Left ventricle myocardium inferior (tissue), 1 donor: Measurements from ENCODE around the gene PXN. TPM values are rescaled to one million over a fixed set of nuclear protein-coding genes. Genes with fewer than 3 reads are reported as not detected.
"Not testable (repeated sequence)": the region's sequence is repeated elsewhere in the genome, so short reads cannot be mapped to it uniquely, and the experiment has no call there.

Experiments
- DNase-seq: peaks from one replicate; pipeline ENCODE4 v3.0.0-alpha.2; 2020
- H3K27ac ChIP-seq: fragments of 200-600 bp; replicated peaks from 2 replicates; pipeline ENCODE4 v1.8.0; 2021
- H3K27me3 ChIP-seq: fragments of 200-600 bp; 2 replicates; pipeline ENCODE4 v1.8.0; 2021; ENCODE audit warnings: low read depth
- H3K36me3 ChIP-seq: fragments of 200-600 bp; 2 replicates; pipeline ENCODE4 v1.8.0; 2021
- H3K4me1 ChIP-seq: fragments of 200-600 bp; 2 replicates; pipeline ENCODE4 v1.8.0; 2021
- H3K4me3 ChIP-seq: fragments of 200-600 bp; 2 replicates; pipeline ENCODE4 v1.8.0; 2021; ENCODE audit warnings: mild to moderate bottlenecking, moderate library complexity
- H3K9me3 ChIP-seq: fragments of 200-600 bp; replicated peaks from 2 replicates; pipeline ENCODE4 v1.8.0; 2021
- intact Hi-C: fragments of 100-400 bp; cut with micrococcal nuclease; formaldehyde crosslinking; loops from one replicate; pipeline ENCODE4 v1.11.0; 2022
- total RNA-seq: library from RNA; stranded (reverse); fragmentation: NEBNext Ultra II Directional; extraction: Animal tissue kit (Norgen Biotek cat#: 25700); gene quantifications from one replicate; pipeline ENCODE4 v1.2.1, GENCODE V29; 2021
- TF ChIP-seq, protein P1 (sequence below): fragments of 200-600 bp; IDR thresholded peaks from 2 replicates; pipeline ENCODE4 v1.8.0; 2021; ENCODE audit warnings: antibody characterized with exemption, mild to moderate bottlenecking, borderline replicate concordance
- donor health status: DM: no; HTN: yes; CAD: no; lungs with severe emphysema.

PXN gene
- total RNA-seq, 1 donor from 2014 or later, result 59.8 TPM

DNA sequence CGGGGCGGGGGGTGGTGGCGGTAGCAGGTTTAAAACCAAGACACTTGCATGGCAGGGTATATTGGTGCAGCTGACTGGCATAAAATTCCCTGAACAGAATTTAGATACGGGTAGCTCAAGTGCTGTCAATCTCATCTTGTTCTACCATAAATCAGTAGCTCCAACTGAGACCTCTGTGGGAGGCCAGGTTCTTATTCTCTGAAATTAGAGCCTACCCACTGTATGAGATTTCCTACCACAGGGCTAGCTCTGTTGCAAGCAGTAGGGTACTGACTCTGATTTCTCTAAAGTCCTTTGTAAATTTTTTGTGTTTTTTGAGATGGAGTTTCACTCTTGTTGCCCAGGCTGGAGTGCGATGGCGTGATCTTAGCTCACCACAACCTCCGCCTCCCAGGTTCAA lies 61.4 kb downstream of the PXN start:
- Histone ChIP-seq H3K9me3 (no peaks in the 10 kb centered on the region), H3K27me3 (no peaks in the 10 kb centered on the region), H3K36me3 (peaks cover 16% of the 10 kb centered on the region), H3K4me1 (peaks cover 27% of the 10 kb centered on the region), H3K27ac (no peak overlapping the region), H3K4me3 (no peak overlapping the region)
- intact Hi-C loops, result no loop called here
- TF ChIP-seq, protein P1, sequence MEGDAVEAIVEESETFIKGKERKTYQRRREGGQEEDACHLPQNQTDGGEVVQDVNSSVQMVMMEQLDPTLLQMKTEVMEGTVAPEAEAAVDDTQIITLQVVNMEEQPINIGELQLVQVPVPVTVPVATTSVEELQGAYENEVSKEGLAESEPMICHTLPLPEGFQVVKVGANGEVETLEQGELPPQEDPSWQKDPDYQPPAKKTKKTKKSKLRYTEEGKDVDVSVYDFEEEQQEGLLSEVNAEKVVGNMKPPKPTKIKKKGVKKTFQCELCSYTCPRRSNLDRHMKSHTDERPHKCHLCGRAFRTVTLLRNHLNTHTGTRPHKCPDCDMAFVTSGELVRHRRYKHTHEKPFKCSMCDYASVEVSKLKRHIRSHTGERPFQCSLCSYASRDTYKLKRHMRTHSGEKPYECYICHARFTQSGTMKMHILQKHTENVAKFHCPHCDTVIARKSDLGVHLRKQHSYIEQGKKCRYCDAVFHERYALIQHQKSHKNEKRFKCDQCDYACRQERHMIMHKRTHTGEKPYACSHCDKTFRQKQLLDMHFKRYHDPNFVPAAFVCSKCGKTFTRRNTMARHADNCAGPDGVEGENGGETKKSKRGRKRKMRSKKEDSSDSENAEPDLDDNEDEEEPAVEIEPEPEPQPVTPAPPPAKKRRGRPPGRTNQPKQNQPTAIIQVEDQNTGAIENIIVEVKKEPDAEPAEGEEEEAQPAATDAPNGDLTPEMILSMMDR, result no peak
- DNase-seq, result no peak

DNA sequence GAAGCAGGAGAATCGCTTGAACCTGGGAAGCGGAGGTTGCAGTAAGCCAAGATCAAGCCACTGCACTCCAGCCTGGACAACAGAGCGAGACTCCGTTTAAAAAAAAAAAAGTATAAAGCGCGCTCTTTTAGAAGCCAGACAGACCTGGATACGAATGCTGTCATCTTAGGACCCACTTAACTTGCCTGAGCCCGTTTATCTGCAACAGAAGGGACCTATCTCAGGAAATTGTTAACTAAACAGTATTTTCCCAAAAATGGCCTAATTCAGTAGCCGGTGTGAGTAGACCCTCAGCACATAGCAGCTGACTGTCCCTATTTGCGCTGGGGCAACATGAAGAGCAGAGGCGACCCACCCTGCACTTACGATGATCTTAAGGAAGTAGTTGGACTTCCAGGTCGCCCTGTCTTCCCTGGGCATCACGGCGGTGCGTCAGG lies 65.1 kb downstream of the PXN start:
- H3K4me1 ChIP-seq, result peaks cover 51% of the 10 kb centered on the region

DNA sequence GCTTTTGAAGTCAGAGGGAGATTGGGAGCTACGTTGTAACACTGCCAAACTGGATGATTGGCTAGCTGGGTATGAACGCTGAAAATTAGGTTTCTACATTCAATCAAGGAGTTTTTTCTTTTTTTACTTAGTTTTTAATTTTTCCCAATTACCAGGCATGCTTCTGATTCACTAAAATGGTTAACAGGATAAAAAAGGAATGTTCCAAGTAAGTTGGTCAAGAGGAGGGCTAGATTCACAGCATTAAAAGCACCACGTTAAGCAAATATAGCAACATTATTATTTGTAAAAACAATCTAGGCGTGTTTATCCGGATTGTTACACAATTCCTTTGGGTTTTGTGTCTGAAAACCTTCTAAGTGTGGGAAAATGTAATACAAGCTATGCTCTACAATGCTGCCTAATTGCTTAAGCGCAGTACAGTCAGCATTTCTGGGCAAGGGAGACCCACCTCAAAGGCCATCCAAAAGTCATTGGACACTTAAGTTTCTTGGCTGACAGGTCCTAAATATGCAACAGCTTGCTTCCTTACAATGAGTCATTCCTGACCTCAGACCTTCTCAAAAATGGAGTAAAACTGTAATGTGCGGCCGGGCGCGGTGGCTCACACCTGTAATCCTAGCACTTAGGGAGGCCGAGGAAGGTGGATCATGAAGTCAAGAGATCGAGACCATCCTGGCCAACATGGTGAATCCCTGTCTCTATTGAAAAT lies 65.8 kb downstream of the PXN start:
- intact Hi-C loops, result no loop called here
- DNase-seq, result no peak
- Histone ChIP-seq H3K9me3 (no peaks in the 10 kb centered on the region), H3K27ac (peak overlapping the region; percentile 94), H3K36me3 (peaks cover 42% of the 10 kb centered on the region), H3K4me1 (peaks cover 57% of the 10 kb centered on the region), H3K27me3 (no peaks in the 10 kb centered on the region), H3K4me3 (peak overlapping the region; percentile 95)
- TF ChIP-seq, protein P1, result no peak

More for the DNA sequence above, 65.1 kb downstream of the PXN start:
- Histone ChIP-seq H3K27me3 (no peaks in the 10 kb centered on the region), H3K4me3 (peak overlapping the region; percentile 95), H3K9me3 (no peaks in the 10 kb centered on the region), H3K36me3 (peaks cover 42% of the 10 kb centered on the region), H3K27ac (peak overlapping the region; percentile 94)
- intact Hi-C loops, result no loop called here
- TF ChIP-seq, protein P1, result no peak
- no peak for DNase-seq

DNA sequence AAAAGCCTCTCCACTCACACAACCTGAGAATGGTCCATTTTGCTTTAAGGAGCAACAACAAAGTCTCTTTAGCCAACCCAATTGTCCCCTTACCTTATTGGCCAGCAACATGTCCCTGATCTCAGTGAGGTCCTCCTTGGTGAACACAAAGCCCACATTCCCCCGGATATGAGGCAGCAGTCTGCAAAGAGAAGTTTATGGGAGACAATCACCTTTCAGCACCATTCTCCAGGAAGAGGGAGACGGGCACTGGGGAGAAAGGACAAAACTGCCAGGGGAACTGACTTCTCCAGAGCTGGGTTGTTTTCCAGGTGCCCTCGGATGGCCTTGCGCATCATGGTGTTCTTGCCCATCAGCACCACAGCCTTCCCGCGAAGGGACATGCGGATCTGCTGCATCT lies 66.5 kb downstream of the PXN start:
- H3K27me3 ChIP-seq, result no peaks in the 10 kb centered on the region
- peak overlapping the region; percentile 95 for H3K4me3 ChIP-seq
- DNase-seq, result no peak
- H3K27ac ChIP-seq, result peak overlapping the region; percentile 94
- H3K9me3 ChIP-seq, result no peaks in the 10 kb centered on the region
- intact Hi-C loops, result no loop called here
- peaks cover 64% of the 10 kb centered on the region for H3K4me1 ChIP-seq
- peaks cover 42% of the 10 kb centered on the region for H3K36me3 ChIP-seq
- TF ChIP-seq, protein P1, result no peak

DNA sequence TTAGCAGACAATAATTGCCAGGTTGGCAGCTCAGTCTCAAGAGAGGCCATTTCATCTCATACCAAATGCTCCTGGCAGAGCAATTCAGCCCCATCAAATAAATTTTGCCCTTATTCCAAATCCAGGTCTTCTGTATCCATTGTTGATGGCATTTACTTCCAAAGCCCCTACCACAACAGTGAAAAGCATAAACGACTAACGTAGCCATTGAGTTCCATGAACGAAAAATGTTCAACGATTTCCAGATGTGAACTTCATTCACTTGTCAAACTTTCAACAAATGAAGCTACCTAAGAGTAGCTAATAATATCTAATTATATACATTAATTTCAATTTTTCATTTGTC lies 68.0 kb downstream of the PXN start:
- H3K9me3 ChIP-seq, result no peaks in the 10 kb centered on the region
- no peak overlapping the region for H3K27ac ChIP-seq
- DNase-seq, result no peak
- no peak overlapping the region for H3K4me3 ChIP-seq
- no peaks in the 10 kb centered on the region for H3K27me3 ChIP-seq
- intact Hi-C loops, result no loop called here
- TF ChIP-seq, protein P1, result no peak
- peaks cover 80% of the 10 kb centered on the region for H3K4me1 ChIP-seq
- H3K36me3 ChIP-seq, result peaks cover 42% of the 10 kb centered on the region

DNA sequence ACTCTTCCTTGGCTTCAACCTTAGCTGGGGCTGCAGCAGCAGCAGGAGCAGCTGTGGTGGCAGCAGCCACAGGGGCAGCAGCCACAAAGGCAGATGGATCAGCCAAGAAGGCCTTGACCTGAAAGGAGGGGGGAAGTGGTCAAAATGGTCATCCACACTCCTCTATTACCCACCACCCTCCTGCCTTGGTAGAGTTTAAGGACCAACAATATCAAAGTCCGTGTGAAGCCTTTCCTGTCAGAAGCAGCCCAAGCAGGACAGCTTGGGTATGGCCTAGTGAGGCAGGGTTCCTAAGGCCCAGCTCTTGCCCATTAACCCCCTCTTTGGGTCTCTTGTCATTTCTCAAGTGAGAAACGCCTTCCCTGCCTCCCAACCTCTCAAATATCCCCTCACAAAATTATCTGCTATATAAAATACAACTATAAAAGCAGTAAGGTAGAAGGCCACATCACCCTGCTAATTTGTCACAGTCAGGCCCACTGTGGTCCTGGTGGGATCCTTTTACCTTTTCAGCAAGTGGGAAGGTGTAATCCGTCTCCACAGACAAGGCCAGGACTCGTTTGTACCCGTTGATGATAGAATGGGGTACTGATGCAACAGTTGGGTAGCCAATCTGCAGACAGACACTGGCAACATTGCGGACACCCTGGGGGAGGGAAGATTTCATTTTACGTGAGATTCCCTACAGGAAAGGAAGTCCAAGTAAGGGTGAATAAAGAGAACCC lies 68.6 kb downstream of the PXN start:
- H3K4me3 ChIP-seq, result not testable (repeated sequence)

More for the DNA sequence above, 68.6 kb downstream of the PXN start:
- H3K27ac ChIP-seq, DNase-seq, H3K27me3 ChIP-seq, intact Hi-C loops, H3K9me3 ChIP-seq: not testable (repeated sequence)
- Histone ChIP-seq H3K4me1 (peaks cover 79% of the 10 kb centered on the region), H3K36me3 (peaks cover 44% of the 10 kb centered on the region)
